ENCODE measurements around the gene GPI.
"Not testable (repeated sequence)": the region's sequence is repeated elsewhere in the genome, so short reads cannot be mapped to it uniquely, and the experiment has no call there.

GPI gene

DNA sequence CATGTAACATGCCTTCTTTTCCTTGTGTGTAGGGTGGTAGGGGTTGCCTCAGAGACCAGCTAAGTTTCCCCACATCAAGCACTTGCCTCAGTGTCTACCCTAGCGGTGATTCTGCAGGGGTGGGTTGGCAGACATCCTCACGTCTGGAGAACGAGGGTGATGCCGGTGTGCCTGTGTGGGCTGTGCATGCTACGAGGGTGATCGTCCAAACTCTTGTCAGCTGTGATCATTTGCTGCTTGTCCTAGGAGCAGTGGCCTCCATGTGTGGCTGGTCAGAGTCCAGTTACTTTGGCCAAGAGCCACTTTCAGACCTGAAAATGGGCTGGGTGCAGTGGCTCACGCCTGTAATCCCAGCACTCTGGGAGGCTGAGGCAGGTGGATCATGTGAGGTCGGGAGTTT, 5.1 kb downstream of the GPI start:
- DNase-seq: no peak

DNA sequence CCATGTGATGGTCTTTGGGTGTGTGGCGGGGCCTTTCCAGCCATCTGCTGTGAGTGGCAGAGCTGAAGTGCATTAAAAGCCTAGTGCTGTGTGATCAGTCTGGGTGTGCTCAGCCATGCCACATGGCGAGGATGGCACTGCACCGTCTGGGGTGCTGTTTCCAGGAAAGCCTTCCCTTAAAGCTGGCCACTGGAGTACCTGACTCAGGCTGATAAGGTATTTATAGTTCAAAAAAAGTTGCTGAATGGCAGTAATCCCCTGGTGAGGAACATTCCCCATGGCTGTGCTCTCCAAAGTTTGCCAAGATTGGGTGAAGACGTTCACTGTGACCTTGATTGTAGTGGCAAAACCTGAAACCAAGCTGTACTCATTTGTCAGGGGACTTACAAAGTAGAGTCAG, 6.0 kb downstream of the GPI start:
- no peak for DNase-seq

- no peak for DNase-seq
Observed at GRCh38 chr19:34373601-34374288, 8.7 kb downstream of the GPI start.

GRCh38 chr19:34375598-34375997, 10.6 kb downstream of the GPI start:
- no peak for DNase-seq

DNA sequence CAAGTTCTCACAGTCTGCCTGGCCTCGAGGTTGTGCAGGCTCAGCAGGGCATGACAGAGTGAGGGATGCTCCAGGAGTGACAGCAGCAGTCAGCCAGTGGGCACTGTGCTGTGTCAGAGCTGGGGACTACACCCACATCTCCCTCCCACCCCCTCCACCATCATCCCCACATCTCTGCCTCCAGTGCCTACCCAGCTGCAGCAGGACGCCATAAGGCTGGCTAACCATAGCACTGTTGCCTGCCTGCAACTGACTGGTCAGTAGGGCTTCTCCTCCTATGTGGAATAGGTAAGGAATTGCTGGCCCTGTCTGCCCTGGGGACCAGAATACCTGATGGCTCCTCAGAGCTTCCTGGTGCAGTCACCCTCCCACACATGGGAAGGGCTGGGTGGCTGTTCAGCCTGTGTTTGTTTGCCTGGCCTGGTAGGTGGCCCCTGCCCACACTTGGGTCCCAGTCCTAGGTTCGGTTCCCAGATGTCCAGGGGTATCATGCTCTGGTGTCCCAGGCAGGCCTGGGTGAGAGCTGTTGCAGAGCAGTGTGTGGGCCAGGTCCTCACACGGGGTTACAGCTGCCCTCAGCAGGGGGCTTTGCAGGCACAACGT, 15.7 kb downstream of the GPI start:
- DNase-seq: no peak

GRCh38 chr19:34381399-34382251, 16.6 kb downstream of the GPI start:
- DNase-seq: no peak

- no peak for DNase-seq
Observed at GRCh38 chr19:34382471-34382870, 17.5 kb downstream of the GPI start.

- no peak for DNase-seq
Observed at GRCh38 chr19:34383599-34383998, 18.6 kb downstream of the GPI start.

- no peak for DNase-seq
Observed at GRCh38 chr19:34386645-34387445, 21.8 kb downstream of the GPI start.

DNA sequence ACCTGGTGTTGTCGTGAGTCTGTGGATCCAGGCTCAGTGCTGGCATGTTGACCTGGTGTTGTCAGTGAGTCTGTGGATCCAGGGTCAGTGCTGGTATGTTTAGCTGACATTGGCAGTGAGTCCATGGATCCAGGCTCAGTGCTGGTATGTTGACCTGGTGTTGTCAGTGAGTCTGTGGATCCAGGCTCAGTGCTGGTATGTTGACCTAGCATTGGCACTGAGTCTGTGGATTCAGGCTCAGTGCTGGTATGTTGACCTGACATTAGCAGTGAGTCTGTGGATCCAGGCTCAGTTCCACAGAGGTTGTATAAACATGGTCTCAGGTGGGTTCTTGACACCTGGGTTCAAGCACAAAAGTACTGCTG, 22.4 kb downstream of the GPI start:
- no peak for DNase-seq

DNA sequence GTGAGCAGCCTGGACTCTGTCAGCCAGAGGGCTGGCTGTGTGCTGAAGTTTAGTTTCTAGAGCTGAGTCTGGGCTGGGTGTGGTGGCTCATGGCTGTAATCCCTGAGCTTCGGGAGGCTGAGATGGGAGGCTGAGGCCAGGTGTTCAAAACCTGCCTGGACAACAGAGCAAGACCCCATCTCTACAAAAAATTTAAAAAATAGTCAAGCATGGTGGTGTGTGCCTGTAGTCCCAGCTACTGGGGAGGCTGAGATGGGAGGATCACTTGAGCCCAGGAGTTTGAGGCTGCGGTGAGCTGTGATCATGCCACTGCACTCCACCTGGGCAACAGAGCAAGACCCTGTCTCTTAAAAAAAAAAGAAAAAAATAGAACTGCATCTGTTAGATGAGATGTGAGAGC, 23.7 kb downstream of the GPI start:
- DNase-seq: not testable (repeated sequence)

GRCh38 chr19:34391813-34392212, 26.8 kb downstream of the GPI start:
- DNase-seq: no peak

GRCh38 chr19:34393031-34393430, 28.0 kb downstream of the GPI start:
- no peak for DNase-seq

GRCh38 chr19:34393629-34394028, 28.6 kb downstream of the GPI start:
- no peak for DNase-seq

GRCh38 chr19:34397853-34398252, 32.9 kb downstream of the GPI start:
- DNase-seq: no peak

DNA sequence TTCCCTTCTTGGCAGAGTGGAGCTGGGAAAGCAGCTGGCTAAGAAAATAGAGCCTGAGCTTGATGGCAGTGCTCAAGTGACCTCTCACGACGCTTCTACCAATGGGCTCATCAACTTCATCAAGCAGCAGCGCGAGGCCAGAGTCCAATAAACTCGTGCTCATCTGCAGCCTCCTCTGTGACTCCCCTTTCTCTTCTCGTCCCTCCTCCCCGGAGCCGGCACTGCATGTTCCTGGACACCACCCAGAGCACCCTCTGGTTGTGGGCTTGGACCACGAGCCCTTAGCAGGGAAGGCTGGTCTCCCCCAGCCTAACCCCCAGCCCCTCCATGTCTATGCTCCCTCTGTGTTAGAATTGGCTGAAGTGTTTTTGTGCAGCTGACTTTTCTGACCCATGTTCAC, 34.9 kb downstream of the GPI start:
- DNase-seq: no peak

GRCh38 chr19:34400844-34401243, 35.8 kb downstream of the GPI start:
- DNase-seq: not testable (repeated sequence)

GRCh38 chr19:34402074-34402600, 37.1 kb downstream of the GPI start:
- no peak for DNase-seq

DNA sequence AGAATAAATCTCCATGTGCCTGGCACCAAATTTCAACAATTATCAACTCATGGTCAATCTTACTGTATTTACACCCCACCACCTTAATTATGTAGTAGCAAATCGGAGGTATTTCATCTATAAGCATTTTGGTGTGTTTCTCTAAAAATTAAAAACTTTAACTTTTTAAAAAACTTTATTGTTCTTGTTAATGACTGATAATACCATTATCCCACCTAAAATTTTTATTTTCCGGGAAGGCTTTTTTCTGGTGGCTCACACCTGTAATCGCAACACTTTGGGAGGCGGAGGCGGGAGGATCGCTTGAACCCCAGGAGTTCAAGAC, 38.8 kb downstream of the GPI start:
- no peak for DNase-seq

- DNase-seq: peak; percentile 88
Observed at GRCh38 chr19:34404109-34404909, 39.3 kb downstream of the GPI start, which contains the start of gene PDCD2L. PDCD2L (plus strand) TSS chr19:34404399; CDS start chr19:34404431, 32 bp downstream.

- no peak for DNase-seq
Observed at GRCh38 chr19:34405892-34406660, 41.1 kb downstream of the GPI start.

Measured in DMS79 (cell line).